AG04449 (cell line): ENCODE data around the gene AFMID.

Experiments
- CTCF ChIA-PET: fragments of 350-600 bp; formaldehyde crosslinking; extraction: SDS; loops from one replicate; lab custom pipeline; 2021; ENCODE audit warnings: antibody characterized with exemption; lab: Yijun Ruan, JAX
- POLR2A ChIA-PET: fragments of 400-600, 350-600 bp; formaldehyde crosslinking; extraction: SDS; loops from one replicate; lab custom pipeline; 2020; ENCODE audit warnings: antibody characterized with exemption, inconsistent platforms; lab: Yijun Ruan, JAX
- DNase-seq: peaks from one replicate; pipeline ENCODE4 v3.0.0-alpha.2; 2010; ENCODE audit warnings: low read depth, low spot score
- H3K4me3 ChIP-seq: 2 replicates; pipeline ENCODE4 v1.5.1; 2011; ENCODE audit warnings: low read depth, mild to moderate bottlenecking, control low read depth, low read length
- CTCF ChIP-seq: IDR thresholded peaks from one replicate; pipeline ENCODE4 v1.5.1; 2011; ENCODE audit warnings: mild to moderate bottlenecking, moderate library complexity, low read length, control low read depth, inconsistent platforms; ENCODE audit not compliant: insufficient read depth; ENCODE audit errors: missing control alignments

The AFMID gene

GRCh38 chr17:78206298-78206697 is 19.1 kb downstream of the AFMID start:
- CTCF ChIA-PET: interaction anchor here (1.1 kb wide), 1 partner anchor 19 kb away, joined by 3 read pairs; the partner anchor contains the start of gene AFMID
- TF ChIP-seq CTCF: no peak
- DNase-seq: no peak
- H3K4me3 ChIP-seq: no peak overlapping the region
- POLR2A ChIA-PET: no interaction called here

GRCh38 chr17:78208486-78208885 is 21.3 kb downstream of the AFMID start:
- H3K4me3 ChIP-seq: no peak overlapping the region
- TF ChIP-seq CTCF: no peak
- ChIA-PET CTCF (interaction anchor here (0.9 kb wide), 1 partner anchor 22 kb away, joined by 4 read pairs; the partner anchor contains the start of gene TK1), POLR2A (no interaction called here)
- DNase-seq: no peak

- ChIA-PET CTCF (no interaction called here), POLR2A (interaction anchor here (0.8 kb wide), 1 partner anchor 11 kb away, joined by 3 read pairs; no protein-coding TSS in a partner anchor)
- no peak for TF ChIP-seq CTCF
- no peak for DNase-seq
- no peak overlapping the region for H3K4me3 ChIP-seq
Observed at GRCh38 chr17:78210111-78210510, 22.9 kb downstream of the AFMID start.

GRCh38 chr17:78211032-78211431 is 23.9 kb downstream of the AFMID start:
- POLR2A ChIA-PET: no interaction called here
- no peak for DNase-seq
- no peak for TF ChIP-seq CTCF
- no peak overlapping the region for H3K4me3 ChIP-seq
- CTCF ChIA-PET: no interaction called here

GRCh38 chr17:78214016-78214705 is 27.0 kb downstream of the AFMID start, which contains the start of gene BIRC5:
BIRC5 (plus strand) TSS chr17:78214253; CDS start chr17:78214317, 64 bp downstream.
- peak within 1 kb of the TSS; percentile 79 for H3K4me3 ChIP-seq
- ChIA-PET CTCF (interaction anchor here (1.0 to 1.2 kb wide), 2 partner anchors 37 to 101 kb away, joined by 3 read pairs; no protein-coding TSS in a partner anchor), POLR2A (interaction anchor here (1.6 kb wide), 1 partner anchor 256 kb away, joined by 4 read pairs; the partner anchor contains the start of gene TNRC6C)
- DNase-seq: peak; percentile 5
- TF ChIP-seq CTCF: no peak

- no peak for TF ChIP-seq CTCF
- no peak for DNase-seq
- ChIA-PET POLR2A (no interaction called here), CTCF (interaction anchor here (1.0 kb wide), 1 partner anchor 102 kb away, joined by 3 read pairs; no protein-coding TSS in a partner anchor)
- H3K4me3 ChIP-seq: peak overlapping the region; percentile 79
Observed at GRCh38 chr17:78214706-78215061, 27.5 kb downstream of the AFMID start.
